Endodermal cell (in vitro differentiated cells): Measurements from ENCODE around the gene CD83. TPM values are rescaled to one million over a fixed set of nuclear protein-coding genes. Genes with fewer than 3 reads are reported as not detected.
"Not testable (repeated sequence)": the region's sequence is repeated elsewhere in the genome, so short reads cannot be mapped to it uniquely, and the experiment has no call there.

ENCODE experiments used
- DNase-seq: peaks from one replicate; pipeline ENCODE4 v3.0.0-alpha.2; 2017
- H3K27ac ChIP-seq: 2 replicates; pipeline ENCODE4 v1.5.1; 2013; ENCODE audit warnings: mild to moderate bottlenecking, low read depth, low read length, moderate library complexity
- H3K27me3 ChIP-seq: 2 replicates; pipeline ENCODE4 v1.6.1; 2013; ENCODE audit warnings: mild to moderate bottlenecking, low read length, moderate library complexity; ENCODE audit not compliant: insufficient read depth, control insufficient read depth, poor library complexity, severe bottlenecking
- H3K36me3 ChIP-seq: 2 replicates; pipeline ENCODE4 v1.7.0; 2013; ENCODE audit warnings: mild to moderate bottlenecking, low read length, moderate library complexity; ENCODE audit not compliant: control insufficient read depth, insufficient read depth
- H3K4me1 ChIP-seq: one replicate; pipeline ENCODE4 v1.7.0; 2013; ENCODE audit warnings: low read length; ENCODE audit not compliant: control insufficient read depth, insufficient read depth
- H3K4me3 ChIP-seq: 2 replicates; pipeline ENCODE4 v1.5.1; 2013; ENCODE audit warnings: mild to moderate bottlenecking, low read length, moderate library complexity
- H3K9ac ChIP-seq: 2 replicates; pipeline ENCODE4 v1.6.1; 2013; ENCODE audit warnings: mild to moderate bottlenecking, low read length, moderate library complexity; ENCODE audit not compliant: poor library complexity, severe bottlenecking; ENCODE audit errors: extremely low read depth
- H3K9me3 ChIP-seq: 2 replicates; pipeline ENCODE4 v1.6.1; 2013; ENCODE audit warnings: mild to moderate bottlenecking, low read length, moderate library complexity; ENCODE audit not compliant: control insufficient read depth
- H3K27ac Mint-ChIP-seq: 2 replicates; pipeline ENCODE4 v1.8.0; 2020; ENCODE audit warnings: mixed read lengths
- H3K27me3 Mint-ChIP-seq: 2 replicates; pipeline ENCODE4 v1.8.0; 2021; ENCODE audit warnings: mild to moderate bottlenecking, mixed read lengths; ENCODE audit not compliant: insufficient read depth
- H3K36me3 Mint-ChIP-seq: 2 replicates; pipeline ENCODE4 v1.8.0; 2020; ENCODE audit warnings: low read depth, mixed read lengths
- H3K4me1 Mint-ChIP-seq: 2 replicates; pipeline ENCODE4 v1.8.0; 2020; ENCODE audit warnings: mixed read lengths
- H3K4me3 Mint-ChIP-seq: 2 replicates; pipeline ENCODE4 v1.8.0; 2020; ENCODE audit warnings: mild to moderate bottlenecking, moderate library complexity, mixed read lengths
- H3K9me3 Mint-ChIP-seq: 2 replicates; pipeline ENCODE4 v1.8.0; 2020; ENCODE audit warnings: mild to moderate bottlenecking, mixed read lengths
- CTCF ChIP-seq: fragments of 200-600 bp; sonication (generic); conservative IDR thresholded peaks from 2 replicates; pipeline ENCODE4 v1.5.0; 2021; ENCODE audit warnings: antibody characterized with exemption, mild to moderate bottlenecking
- WGBS, 2 experiments: methylation state at CpG; one replicate each; pipeline versions ENCODE4 v1.1.5 to v1.1.7; 2013; ENCODE audit warnings: missing lambda C conversion rate in 2 of 2, mixed read lengths in 1 of 2; ENCODE audit not compliant: insufficient coverage in 1 of 2, insufficient read length in 1 of 2; 5-methylcytosine and 5-hydroxymethylcytosine counted together
- total RNA-seq, 2 donors: library from RNA; stranded (reverse); fragmentation: NEBNext Ultra II Directional in 1 of 2; extraction: Animal tissue kit (Norgen Biotek cat#: 25700) in 1 of 2; gene quantifications; 2 replicates in 1 of 2; 3 replicates in 1 of 2; pipeline ENCODE4 v1.2.1, GENCODE V29; 2021

The CD83 gene
- total RNA-seq, 2 donors from 2014 or later = 2.8 to 7.0 TPM

- Mint-ChIP-seq H3K9me3 (no peaks in the 10 kb centered on the region), H3K27ac (no peak overlapping the region), H3K27me3 (peaks cover 7% of the 10 kb centered on the region), H3K36me3 (no peaks in the 10 kb centered on the region), H3K4me1 (peaks cover 10% of the 10 kb centered on the region), H3K4me3 (no peak overlapping the region)
- no peaks in the 10 kb centered on the region for H3K9me3 ChIP-seq
- no peaks in the 10 kb centered on the region for H3K36me3 ChIP-seq
- H3K9ac ChIP-seq = no peak overlapping the region
- H3K27me3 ChIP-seq = no peaks in the 10 kb centered on the region
- no peak for DNase-seq
- no peak overlapping the region for H3K4me3 ChIP-seq
- H3K27ac ChIP-seq = no peak overlapping the region
- no peak for TF ChIP-seq CTCF
- WGBS, 2 experiments = 92 to 95% methylated on average over 5 to 7 of the region's 7 CpGs
- no peaks in the 10 kb centered on the region for H3K4me1 ChIP-seq
Measured at GRCh38 chr6:14149739-14150130, 32.2 kb downstream of the CD83 start.

GRCh38 chr6:14151300-14151699 lies 33.7 kb downstream of the CD83 start:
- WGBS, 2 experiments = 95% methylated on average over 3 of the region's 3 CpGs; no CpG with 5 or more reads in 1 of the 2 experiments
- H3K36me3 ChIP-seq, H3K27ac ChIP-seq, H3K27ac Mint-ChIP-seq, H3K4me1 ChIP-seq, H3K4me3 Mint-ChIP-seq, H3K4me1 Mint-ChIP-seq, H3K9me3 ChIP-seq, H3K27me3 Mint-ChIP-seq, H3K27me3 ChIP-seq, H3K36me3 Mint-ChIP-seq, H3K4me3 ChIP-seq, DNase-seq, H3K9ac ChIP-seq, H3K9me3 Mint-ChIP-seq: not testable (repeated sequence)

- WGBS, 2 experiments = 94% methylated on average over 1 of the region's 1 CpG; no CpG with 5 or more reads in 1 of the 2 experiments
- Histone ChIP-seq H3K36me3 (no peaks in the 10 kb centered on the region), H3K27ac (no peak overlapping the region), H3K9me3 (no peaks in the 10 kb centered on the region), H3K9ac (no peak overlapping the region), H3K27me3 (no peaks in the 10 kb centered on the region), H3K4me1 (no peaks in the 10 kb centered on the region), H3K4me3 (no peak overlapping the region)
- DNase-seq = no peak
- Mint-ChIP-seq H3K36me3 (no peaks in the 10 kb centered on the region), H3K4me3 (no peak overlapping the region), H3K9me3 (no peaks in the 10 kb centered on the region), H3K27me3 (no peaks in the 10 kb centered on the region), H3K27ac (no peak overlapping the region), H3K4me1 (peaks cover 6% of the 10 kb centered on the region)
- TF ChIP-seq CTCF = no peak
Measured at GRCh38 chr6:14151773-14152172, 34.2 kb downstream of the CD83 start.

- 83 to 88% methylated on average over 1 to 3 of the region's 3 CpGs for WGBS, 2 experiments
- Mint-ChIP-seq H3K9me3 (peaks cover 3% of the 10 kb centered on the region), H3K27me3 (no peaks in the 10 kb centered on the region), H3K4me1 (peaks cover 5% of the 10 kb centered on the region), H3K27ac (no peak overlapping the region), H3K36me3 (no peaks in the 10 kb centered on the region), H3K4me3 (no peak overlapping the region)
- no peaks in the 10 kb centered on the region for H3K9me3 ChIP-seq
- H3K27ac ChIP-seq = no peak overlapping the region
- no peak for DNase-seq
- TF ChIP-seq CTCF = no peak
- no peak overlapping the region for H3K9ac ChIP-seq
- no peaks in the 10 kb centered on the region for H3K4me1 ChIP-seq
- H3K4me3 ChIP-seq = no peak overlapping the region
- no peaks in the 10 kb centered on the region for H3K36me3 ChIP-seq
- H3K27me3 ChIP-seq = no peaks in the 10 kb centered on the region
Measured at GRCh38 chr6:14153228-14153627, 35.7 kb downstream of the CD83 start.
